NCI-H187 (cell line): ENCODE results near the gene PPARGC1A.

Source experiments
- DNase-seq, 2 experiments: peaks; one replicate each; lab custom pipeline; 2025; lab: John Stamatoyannopoulos, UW

Gene PPARGC1A

GRCh38 chr4:23844961-23845360 is 44.9 kb downstream of the PPARGC1A start:
- DNase-seq, result no peak

GRCh38 chr4:23839279-23839678 is 50.6 kb downstream of the PPARGC1A start:
- DNase-seq, result no peak

GRCh38 chr4:23838607-23839006 is 51.2 kb downstream of the PPARGC1A start:
- DNase-seq, result no peak

- DNase-seq, result no peak
Measured at GRCh38 chr4:23838131-23838530, 51.7 kb downstream of the PPARGC1A start.

GRCh38 chr4:23837371-23837770 is 52.5 kb downstream of the PPARGC1A start:
- DNase-seq, result no peak

- no peak for DNase-seq
Measured at GRCh38 chr4:23835774-23836478, 53.9 kb downstream of the PPARGC1A start.

- peak; percentile 41 to 62 for DNase-seq
Measured at GRCh38 chr4:23828779-23829178, 61.1 kb downstream of the PPARGC1A start.

- peak in 1 of 2 experiments; percentile 22 for DNase-seq
Measured at GRCh38 chr4:23828020-23828715, 61.7 kb downstream of the PPARGC1A start.

GRCh38 chr4:23822181-23822580 is 67.7 kb downstream of the PPARGC1A start:
- no peak for DNase-seq

- DNase-seq, result peak; percentile 56 to 57
Measured at GRCh38 chr4:23819041-23819511, 70.8 kb downstream of the PPARGC1A start.

GRCh38 chr4:23818097-23818885 is 71.6 kb downstream of the PPARGC1A start:
- DNase-seq, result peak; percentile 69 to 72

GRCh38 chr4:23814996-23815660 is 74.7 kb downstream of the PPARGC1A start:
- no peak for DNase-seq

GRCh38 chr4:23814587-23814986 is 75.3 kb downstream of the PPARGC1A start:
- no peak for DNase-seq

GRCh38 chr4:23811161-23811560 is 78.7 kb downstream of the PPARGC1A start:
- DNase-seq, result no peak

- no peak for DNase-seq
Measured at GRCh38 chr4:23805450-23805851, 84.4 kb downstream of the PPARGC1A start.

GRCh38 chr4:23789762-23790161 is 100.1 kb downstream of the PPARGC1A start:
- no peak for DNase-seq

GRCh38 chr4:23788460-23788859 is 101.4 kb downstream of the PPARGC1A start:
- DNase-seq, result no peak

- DNase-seq, result no peak
Measured at GRCh38 chr4:23788027-23788426, 101.8 kb downstream of the PPARGC1A start.

- DNase-seq, result no peak
Measured at GRCh38 chr4:23782778-23783437, 106.9 kb downstream of the PPARGC1A start.

- no peak for DNase-seq
Measured at GRCh38 chr4:23779839-23780238, 110.0 kb downstream of the PPARGC1A start.

GRCh38 chr4:23779422-23779821 is 110.4 kb downstream of the PPARGC1A start:
- DNase-seq, result no peak

GRCh38 chr4:23775694-23776093 is 114.2 kb downstream of the PPARGC1A start:
- no peak for DNase-seq
